Neural cell (in vitro differentiated cells): Measurements from ENCODE around the gene SNX33.

Experiments used
- CTCF ChIP-seq: fragments of 450-650 bp; IDR thresholded peaks from 2 replicates; pipeline ENCODE4 v1.5.1; 2014; ENCODE audit warnings: antibody characterized with exemption, mild to moderate bottlenecking, moderate library complexity; ENCODE audit not compliant: poor library complexity, severe bottlenecking
- POLR2AphosphoS5 ChIP-seq: IDR thresholded peaks from 2 replicates; pipeline ENCODE4 v1.6.1; 2012
- SMC3 ChIP-seq: fragments of 450-650 bp; conservative IDR thresholded peaks from 2 replicates; pipeline ENCODE4 v1.6.1; 2014; ENCODE audit warnings: antibody characterized with exemption, mild to moderate bottlenecking, moderate library complexity; ENCODE audit not compliant: poor library complexity
- TAF1 ChIP-seq: IDR thresholded peaks from 2 replicates; pipeline ENCODE4 v1.6.1; 2012; ENCODE audit warnings: low read depth

- TF ChIP-seq CTCF, result no peak
- TF ChIP-seq SMC3, result no peak
- TF ChIP-seq TAF1, result no peak
- TF ChIP-seq POLR2AphosphoS5, result no peak
Observed at GRCh38 chr15:75671730-75672602, 24.3 kb downstream of the SNX33 start.
